H4 (cell line): ENCODE measurements around the gene SLAMF1. TPM values are rescaled to one million over a fixed set of nuclear protein-coding genes. Genes with fewer than 3 reads are reported as not detected.
"Not testable (repeated sequence)": the region's sequence is repeated elsewhere in the genome, so short reads cannot be mapped to it uniquely, and the experiment has no call there.

Experiments used
- DNase-seq: peaks from one replicate; pipeline ENCODE4 v3.0.0-alpha.2; 2015; ENCODE audit warnings: low spot score
- total RNA-seq: library from RNA; depleted of rRNA; stranded (reverse); fragments of >200 nt; shearing (Covaris generic); gene quantifications from 2 replicates; pipeline ENCODE4 v1.2.3, GENCODE V29; 2014

SLAMF1 gene
- total RNA-seq, 1 experiment from 2014 or later: not detected

- DNase-seq: no peak
These were observed 6.3 kb downstream of the SLAMF1 start for GRCh38 chr1:160640359-160641123.

- no peak for DNase-seq
These were observed 7.2 kb downstream of the SLAMF1 start for GRCh38 chr1:160639652-160640051.

- no peak for DNase-seq
These were observed 7.9 kb downstream of the SLAMF1 start for GRCh38 chr1:160638926-160639325.

- no peak for DNase-seq
These were observed 8.3 kb downstream of the SLAMF1 start for GRCh38 chr1:160638540-160638857.

- DNase-seq: no peak
These were observed 8.9 kb downstream of the SLAMF1 start for GRCh38 chr1:160637821-160638539.

- DNase-seq: no peak
These were observed 9.8 kb downstream of the SLAMF1 start for GRCh38 chr1:160637065-160637464.

- no peak for DNase-seq
These were observed 10.3 kb downstream of the SLAMF1 start for GRCh38 chr1:160636547-160636946.

- no peak for DNase-seq
These were observed 10.8 kb downstream of the SLAMF1 start for GRCh38 chr1:160636076-160636475.

- no peak for DNase-seq
These were observed 12.0 kb downstream of the SLAMF1 start for GRCh38 chr1:160634543-160635491.

GRCh38 chr1:160633330-160633903 is 13.4 kb downstream of the SLAMF1 start:
- DNase-seq: no peak

GRCh38 chr1:160631983-160632625 is 14.7 kb downstream of the SLAMF1 start:
- no peak for DNase-seq

- DNase-seq: no peak
These were observed 16.1 kb downstream of the SLAMF1 start for GRCh38 chr1:160630523-160631451.

GRCh38 chr1:160629286-160630210 is 17.3 kb downstream of the SLAMF1 start:
- no peak for DNase-seq

GRCh38 chr1:160628799-160629263 is 18.0 kb downstream of the SLAMF1 start:
- DNase-seq: no peak

GRCh38 chr1:160627677-160628289 is 19.1 kb downstream of the SLAMF1 start:
- not testable (repeated sequence) for DNase-seq

GRCh38 chr1:160626509-160627342 is 20.1 kb downstream of the SLAMF1 start:
- no peak for DNase-seq

GRCh38 chr1:160625725-160626498 is 20.9 kb downstream of the SLAMF1 start:
- DNase-seq: no peak
